HL-60 (cell line): ENCODE measurements around the gene PHB1.

Experiments used
- DNase-seq, 2 experiments: peaks; one replicate each; pipeline ENCODE4 v3.0.0-alpha.2; 2010 to 2020; ENCODE audit warnings: low read depth in 1 of 2, low spot score in 1 of 2
- H3K27ac ChIP-seq: fragments of 250-450 bp; sonication (Bioruptor Pico); replicated peaks from 2 replicates; pipeline ENCODE4 v1.5.1; 2020; ENCODE audit warnings: mild to moderate bottlenecking, moderate library complexity
- H3K27me3 ChIP-seq: fragments of 250-450 bp; sonication (Bioruptor Pico); 2 replicates; pipeline ENCODE4 v1.5.1; 2021; ENCODE audit warnings: mild to moderate bottlenecking, moderate library complexity; ENCODE audit not compliant: insufficient read depth, poor library complexity, severe bottlenecking
- H3K4me3 ChIP-seq: replicated peaks from 2 replicates; pipeline ENCODE4 v1.5.1; 2011; ENCODE audit warnings: mild to moderate bottlenecking, control low read depth, low read length; ENCODE audit not compliant: insufficient read depth
- GABPA ChIP-seq: IDR thresholded peaks from 2 replicates; pipeline ENCODE4 v1.6.1; 2012; ENCODE audit warnings: low read depth
- POLR2AphosphoS5 ChIP-seq: IDR thresholded peaks from 2 replicates; pipeline ENCODE4 v1.6.1; 2012; ENCODE audit warnings: low read depth
- SPI1 ChIP-seq: IDR thresholded peaks from 2 replicates; pipeline ENCODE4 v1.6.1; 2012; ENCODE audit warnings: low read depth, mild to moderate bottlenecking, borderline replicate concordance
- long read RNA-seq: library from polyadenylated mRNA; unstranded; transcript quantifications from one replicate; pipeline ENCODE4 v2.0.0, GENCODE V29; 2020
- TF ChIP-seq, protein P1 (sequence below): IDR thresholded peaks from 2 replicates; pipeline ENCODE4 v1.6.1; 2012; ENCODE audit warnings: low read depth; ENCODE audit not compliant: insufficient replicate concordance
- TF ChIP-seq, protein P2 (sequence below): IDR thresholded peaks from one replicate; pipeline ENCODE4 v1.5.1; 2011; ENCODE audit warnings: low read length, control low read depth, inconsistent platforms; ENCODE audit not compliant: insufficient read depth

Gene PHB1
- long read RNA-seq, transcript PHB-201 (7 exons, 1,832 nt): major isoform, 327 of 354 reads
- long read RNA-seq, transcript PHB-214 (8 exons, 1,952 nt): minor isoform, 14 of 354 reads
- long read RNA-seq, partial matches to known transcripts: 6 of 354 reads
- long read RNA-seq, other reads (novel, unspliced or antisense): 5 of 354 reads

GRCh38 chr17:49414622-49415350, at the start of gene PHB1:
Gene PHB1 (minus strand): TSS chr17:49414882. CDS start chr17:49413264, 1,618 bp downstream.
- peak; percentile 57; the same call in 1 of the 2 replicates for TF ChIP-seq POLR2AphosphoS5
- TF ChIP-seq, protein P1, sequence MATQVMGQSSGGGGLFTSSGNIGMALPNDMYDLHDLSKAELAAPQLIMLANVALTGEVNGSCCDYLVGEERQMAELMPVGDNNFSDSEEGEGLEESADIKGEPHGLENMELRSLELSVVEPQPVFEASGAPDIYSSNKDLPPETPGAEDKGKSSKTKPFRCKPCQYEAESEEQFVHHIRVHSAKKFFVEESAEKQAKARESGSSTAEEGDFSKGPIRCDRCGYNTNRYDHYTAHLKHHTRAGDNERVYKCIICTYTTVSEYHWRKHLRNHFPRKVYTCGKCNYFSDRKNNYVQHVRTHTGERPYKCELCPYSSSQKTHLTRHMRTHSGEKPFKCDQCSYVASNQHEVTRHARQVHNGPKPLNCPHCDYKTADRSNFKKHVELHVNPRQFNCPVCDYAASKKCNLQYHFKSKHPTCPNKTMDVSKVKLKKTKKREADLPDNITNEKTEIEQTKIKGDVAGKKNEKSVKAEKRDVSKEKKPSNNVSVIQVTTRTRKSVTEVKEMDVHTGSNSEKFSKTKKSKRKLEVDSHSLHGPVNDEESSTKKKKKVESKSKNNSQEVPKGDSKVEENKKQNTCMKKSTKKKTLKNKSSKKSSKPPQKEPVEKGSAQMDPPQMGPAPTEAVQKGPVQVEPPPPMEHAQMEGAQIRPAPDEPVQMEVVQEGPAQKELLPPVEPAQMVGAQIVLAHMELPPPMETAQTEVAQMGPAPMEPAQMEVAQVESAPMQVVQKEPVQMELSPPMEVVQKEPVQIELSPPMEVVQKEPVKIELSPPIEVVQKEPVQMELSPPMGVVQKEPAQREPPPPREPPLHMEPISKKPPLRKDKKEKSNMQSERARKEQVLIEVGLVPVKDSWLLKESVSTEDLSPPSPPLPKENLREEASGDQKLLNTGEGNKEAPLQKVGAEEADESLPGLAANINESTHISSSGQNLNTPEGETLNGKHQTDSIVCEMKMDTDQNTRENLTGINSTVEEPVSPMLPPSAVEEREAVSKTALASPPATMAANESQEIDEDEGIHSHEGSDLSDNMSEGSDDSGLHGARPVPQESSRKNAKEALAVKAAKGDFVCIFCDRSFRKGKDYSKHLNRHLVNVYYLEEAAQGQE: no peak
- no peaks in the 10 kb centered on the region for H3K27me3 ChIP-seq
- peak; percentile 93 to 99 for DNase-seq
- peak within 1 kb of the TSS; percentile 61 for H3K27ac ChIP-seq
- peak within 1 kb of the TSS; percentile 99 for H3K4me3 ChIP-seq

- H3K27me3 ChIP-seq: peaks cover 40% of the 10 kb centered on the region
- TF ChIP-seq GABPA (no peak), POLR2AphosphoS5 (no peak), SPI1 (no peak)
- TF ChIP-seq, protein P2, sequence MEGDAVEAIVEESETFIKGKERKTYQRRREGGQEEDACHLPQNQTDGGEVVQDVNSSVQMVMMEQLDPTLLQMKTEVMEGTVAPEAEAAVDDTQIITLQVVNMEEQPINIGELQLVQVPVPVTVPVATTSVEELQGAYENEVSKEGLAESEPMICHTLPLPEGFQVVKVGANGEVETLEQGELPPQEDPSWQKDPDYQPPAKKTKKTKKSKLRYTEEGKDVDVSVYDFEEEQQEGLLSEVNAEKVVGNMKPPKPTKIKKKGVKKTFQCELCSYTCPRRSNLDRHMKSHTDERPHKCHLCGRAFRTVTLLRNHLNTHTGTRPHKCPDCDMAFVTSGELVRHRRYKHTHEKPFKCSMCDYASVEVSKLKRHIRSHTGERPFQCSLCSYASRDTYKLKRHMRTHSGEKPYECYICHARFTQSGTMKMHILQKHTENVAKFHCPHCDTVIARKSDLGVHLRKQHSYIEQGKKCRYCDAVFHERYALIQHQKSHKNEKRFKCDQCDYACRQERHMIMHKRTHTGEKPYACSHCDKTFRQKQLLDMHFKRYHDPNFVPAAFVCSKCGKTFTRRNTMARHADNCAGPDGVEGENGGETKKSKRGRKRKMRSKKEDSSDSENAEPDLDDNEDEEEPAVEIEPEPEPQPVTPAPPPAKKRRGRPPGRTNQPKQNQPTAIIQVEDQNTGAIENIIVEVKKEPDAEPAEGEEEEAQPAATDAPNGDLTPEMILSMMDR: no peak
- TF ChIP-seq, protein P1: no peak
These were observed 49.4 kb upstream of the PHB1 start for GRCh38 chr17:49464049-49464448.

DNA sequence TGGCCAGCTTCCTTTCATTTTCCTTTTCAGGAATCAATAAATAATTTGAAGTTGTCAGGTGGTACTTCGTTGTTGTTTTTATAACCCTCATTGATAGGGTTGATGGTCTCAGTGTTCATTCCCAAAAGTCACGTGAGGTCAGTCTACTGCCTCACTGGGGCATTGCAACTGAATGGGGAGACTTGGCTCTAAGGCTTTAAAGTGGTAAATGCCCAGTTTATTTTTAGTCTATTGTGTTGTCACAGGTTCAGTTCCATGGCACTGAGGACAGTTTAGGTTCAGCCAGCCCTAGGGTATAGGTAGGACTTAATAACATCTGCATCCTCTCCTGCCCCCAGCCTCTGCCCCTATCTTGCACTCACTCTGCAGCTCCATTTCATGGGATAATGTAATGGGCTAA, 46.9 kb upstream of the PHB1 start:
- Histone ChIP-seq H3K27me3 (peaks cover 35% of the 10 kb centered on the region), H3K27ac (no peak overlapping the region), H3K4me3 (no peak overlapping the region)
- TF ChIP-seq SPI1: no peak
- TF ChIP-seq, protein P1: no peak
- TF ChIP-seq, protein P2: no peak
- TF ChIP-seq GABPA: no peak
- TF ChIP-seq POLR2AphosphoS5: no peak
- DNase-seq: no peak

More at GRCh38 chr17:49464049-49464448, 49.4 kb upstream of the PHB1 start:
- Histone ChIP-seq H3K4me3 (no peak overlapping the region), H3K27ac (no peak overlapping the region)
- no peak for DNase-seq
